Body of pancreas (tissue), 4 donors: ENCODE results near the gene GOPC.

Experiments used
- POLR2A ChIP-seq, 3 donors: fragments of 450-650 bp; IDR thresholded peaks; one replicate each; pipeline ENCODE4 v1.6.1; 2016; ENCODE audit warnings: antibody characterized with exemption in 3 of 3, mild to moderate bottlenecking in 2 of 3
- TF ChIP-seq, protein P1 (sequence below), 7 experiments: fragments of 450-650 bp in 4 of 7; fragments of 200-600 bp in 3 of 7; sonication (generic) in 3 of 7; IDR thresholded peaks; one replicate each; pipeline ENCODE4 v1.5.1; 2016 to 2019; ENCODE audit warnings: antibody characterized with exemption in 7 of 7

DNA sequence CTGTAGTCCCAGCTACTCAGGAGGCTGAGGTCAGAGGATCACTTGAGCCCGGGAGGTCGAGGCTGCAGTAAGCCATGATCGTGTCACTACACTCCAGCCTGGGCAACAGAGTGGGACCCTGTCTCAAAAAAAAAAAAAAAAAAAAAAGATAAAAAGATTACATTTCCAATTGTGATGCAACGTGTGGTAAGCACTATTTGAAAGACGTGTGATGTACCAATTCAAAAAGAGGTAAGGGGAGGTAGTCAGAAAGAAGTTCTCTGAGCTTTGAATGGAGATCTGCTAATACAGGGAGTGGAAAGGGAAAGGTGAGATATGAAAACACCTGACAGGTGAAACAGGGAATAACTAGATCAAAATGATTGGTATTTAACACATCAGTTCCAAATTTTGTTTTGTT lies 11.9 kb downstream of the GOPC start:
- TF ChIP-seq, protein P1, sequence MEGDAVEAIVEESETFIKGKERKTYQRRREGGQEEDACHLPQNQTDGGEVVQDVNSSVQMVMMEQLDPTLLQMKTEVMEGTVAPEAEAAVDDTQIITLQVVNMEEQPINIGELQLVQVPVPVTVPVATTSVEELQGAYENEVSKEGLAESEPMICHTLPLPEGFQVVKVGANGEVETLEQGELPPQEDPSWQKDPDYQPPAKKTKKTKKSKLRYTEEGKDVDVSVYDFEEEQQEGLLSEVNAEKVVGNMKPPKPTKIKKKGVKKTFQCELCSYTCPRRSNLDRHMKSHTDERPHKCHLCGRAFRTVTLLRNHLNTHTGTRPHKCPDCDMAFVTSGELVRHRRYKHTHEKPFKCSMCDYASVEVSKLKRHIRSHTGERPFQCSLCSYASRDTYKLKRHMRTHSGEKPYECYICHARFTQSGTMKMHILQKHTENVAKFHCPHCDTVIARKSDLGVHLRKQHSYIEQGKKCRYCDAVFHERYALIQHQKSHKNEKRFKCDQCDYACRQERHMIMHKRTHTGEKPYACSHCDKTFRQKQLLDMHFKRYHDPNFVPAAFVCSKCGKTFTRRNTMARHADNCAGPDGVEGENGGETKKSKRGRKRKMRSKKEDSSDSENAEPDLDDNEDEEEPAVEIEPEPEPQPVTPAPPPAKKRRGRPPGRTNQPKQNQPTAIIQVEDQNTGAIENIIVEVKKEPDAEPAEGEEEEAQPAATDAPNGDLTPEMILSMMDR (IDR thresholded peaks at IDR 0.05), result no peak
- no peak for TF ChIP-seq POLR2A (IDR thresholded peaks at IDR 0.05)
